ENCODE data around the gene ENDOU.

DNA sequence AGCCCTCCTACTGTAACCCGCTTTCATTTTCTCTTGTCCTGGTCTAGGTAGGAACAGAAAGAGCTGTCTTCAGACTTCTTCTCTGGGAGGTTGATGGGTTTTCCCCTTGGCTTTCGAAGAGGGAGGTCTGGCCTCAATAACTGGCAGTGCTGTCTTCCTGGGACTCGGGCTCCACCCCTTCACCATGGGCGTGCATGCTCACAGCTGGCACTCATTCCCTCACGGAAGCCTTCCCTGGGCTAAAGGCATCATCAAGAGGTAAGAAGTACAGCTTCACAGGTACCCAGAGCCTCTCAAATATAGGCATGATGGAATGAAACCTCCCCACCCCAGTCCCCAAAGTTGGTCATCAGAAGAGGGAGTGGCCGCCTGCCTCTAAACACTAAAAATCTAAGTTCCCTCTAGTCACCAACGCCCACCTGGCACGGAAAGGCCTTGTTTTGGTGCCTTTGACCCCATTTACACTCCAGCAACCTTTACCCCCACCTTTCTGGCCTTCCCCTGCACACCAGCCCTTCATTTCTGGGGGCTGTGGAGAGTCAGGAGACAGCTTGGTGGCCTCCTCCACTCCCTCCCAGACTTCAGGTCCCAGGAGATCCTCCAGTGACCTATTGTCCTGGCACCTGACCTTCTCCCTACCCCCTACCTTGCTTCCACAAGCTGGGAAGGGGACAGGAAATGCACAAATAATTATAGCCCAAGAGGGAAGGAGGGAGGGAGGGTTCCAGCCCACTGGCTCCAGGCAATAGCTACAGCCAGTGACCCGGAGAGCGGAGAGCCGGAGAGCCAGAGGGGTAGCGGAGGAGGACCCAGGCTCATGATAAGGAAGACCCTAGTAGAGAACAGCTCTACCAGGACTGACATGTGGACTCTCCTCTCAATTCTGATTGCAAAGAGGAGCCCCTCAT lies 30.6 kb upstream of the ENDOU start:
- TF ChIP-seq, protein P1, sequence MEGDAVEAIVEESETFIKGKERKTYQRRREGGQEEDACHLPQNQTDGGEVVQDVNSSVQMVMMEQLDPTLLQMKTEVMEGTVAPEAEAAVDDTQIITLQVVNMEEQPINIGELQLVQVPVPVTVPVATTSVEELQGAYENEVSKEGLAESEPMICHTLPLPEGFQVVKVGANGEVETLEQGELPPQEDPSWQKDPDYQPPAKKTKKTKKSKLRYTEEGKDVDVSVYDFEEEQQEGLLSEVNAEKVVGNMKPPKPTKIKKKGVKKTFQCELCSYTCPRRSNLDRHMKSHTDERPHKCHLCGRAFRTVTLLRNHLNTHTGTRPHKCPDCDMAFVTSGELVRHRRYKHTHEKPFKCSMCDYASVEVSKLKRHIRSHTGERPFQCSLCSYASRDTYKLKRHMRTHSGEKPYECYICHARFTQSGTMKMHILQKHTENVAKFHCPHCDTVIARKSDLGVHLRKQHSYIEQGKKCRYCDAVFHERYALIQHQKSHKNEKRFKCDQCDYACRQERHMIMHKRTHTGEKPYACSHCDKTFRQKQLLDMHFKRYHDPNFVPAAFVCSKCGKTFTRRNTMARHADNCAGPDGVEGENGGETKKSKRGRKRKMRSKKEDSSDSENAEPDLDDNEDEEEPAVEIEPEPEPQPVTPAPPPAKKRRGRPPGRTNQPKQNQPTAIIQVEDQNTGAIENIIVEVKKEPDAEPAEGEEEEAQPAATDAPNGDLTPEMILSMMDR (conservative IDR thresholded peaks at IDR 0.05; ENCODE audit: low read length) = no peak
- TF ChIP-seq EZH2phosphoT487 (IDR thresholded peaks at IDR 0.05; ENCODE audit: borderline replicate concordance) = no peak
